ENCODE data around the gene TRIL. TPM values are rescaled to one million over a fixed set of nuclear protein-coding genes. Genes with fewer than 3 reads are reported as not detected.
A peak's percentile ranks its signal among the peaks of the same experiment; 100 is the strongest.

Gene TRIL
- total RNA-seq, 1 donor from 2014 or later, result 6.5 TPM

DNA sequence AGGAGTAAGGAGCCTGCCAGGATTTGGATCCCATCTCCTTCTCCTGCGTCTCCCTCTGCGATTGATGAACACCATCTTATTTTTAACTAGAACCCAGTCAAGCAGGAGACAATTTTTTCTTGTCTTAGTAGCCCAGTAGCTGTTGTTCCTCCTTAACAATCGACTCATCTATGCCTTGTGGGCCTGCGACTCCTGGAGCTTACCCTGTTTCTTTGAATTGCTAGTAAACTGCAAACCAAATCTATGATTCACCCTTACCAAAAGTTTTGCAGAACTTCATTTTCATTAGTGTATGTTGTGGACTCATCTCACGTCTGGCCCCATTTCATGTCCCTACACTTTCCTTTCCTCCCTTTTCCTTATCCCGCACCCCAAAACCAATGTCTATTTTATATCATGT, 37.7 kb downstream of the TRIL start:
- Histone ChIP-seq H3K4me3 (no peak overlapping the region), H3K4me1 (peaks cover 7% of the 10 kb centered on the region), H3K9me3 (no peaks in the 10 kb centered on the region), H3K27me3 (no peaks in the 10 kb centered on the region), H3K27ac (no peak overlapping the region), H3K36me3 (no peaks in the 10 kb centered on the region)
- no peak for ATAC-seq
- TF ChIP-seq, protein P1, sequence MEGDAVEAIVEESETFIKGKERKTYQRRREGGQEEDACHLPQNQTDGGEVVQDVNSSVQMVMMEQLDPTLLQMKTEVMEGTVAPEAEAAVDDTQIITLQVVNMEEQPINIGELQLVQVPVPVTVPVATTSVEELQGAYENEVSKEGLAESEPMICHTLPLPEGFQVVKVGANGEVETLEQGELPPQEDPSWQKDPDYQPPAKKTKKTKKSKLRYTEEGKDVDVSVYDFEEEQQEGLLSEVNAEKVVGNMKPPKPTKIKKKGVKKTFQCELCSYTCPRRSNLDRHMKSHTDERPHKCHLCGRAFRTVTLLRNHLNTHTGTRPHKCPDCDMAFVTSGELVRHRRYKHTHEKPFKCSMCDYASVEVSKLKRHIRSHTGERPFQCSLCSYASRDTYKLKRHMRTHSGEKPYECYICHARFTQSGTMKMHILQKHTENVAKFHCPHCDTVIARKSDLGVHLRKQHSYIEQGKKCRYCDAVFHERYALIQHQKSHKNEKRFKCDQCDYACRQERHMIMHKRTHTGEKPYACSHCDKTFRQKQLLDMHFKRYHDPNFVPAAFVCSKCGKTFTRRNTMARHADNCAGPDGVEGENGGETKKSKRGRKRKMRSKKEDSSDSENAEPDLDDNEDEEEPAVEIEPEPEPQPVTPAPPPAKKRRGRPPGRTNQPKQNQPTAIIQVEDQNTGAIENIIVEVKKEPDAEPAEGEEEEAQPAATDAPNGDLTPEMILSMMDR (IDR thresholded peaks at IDR 0.05), result no peak
- no peak for DNase-seq
- intact Hi-C loops (cut with DNase I), result loop anchor here (5.0 kb wide), 2 partner anchors 182 to 487 kb away; no protein-coding TSS in a partner anchor

DNA sequence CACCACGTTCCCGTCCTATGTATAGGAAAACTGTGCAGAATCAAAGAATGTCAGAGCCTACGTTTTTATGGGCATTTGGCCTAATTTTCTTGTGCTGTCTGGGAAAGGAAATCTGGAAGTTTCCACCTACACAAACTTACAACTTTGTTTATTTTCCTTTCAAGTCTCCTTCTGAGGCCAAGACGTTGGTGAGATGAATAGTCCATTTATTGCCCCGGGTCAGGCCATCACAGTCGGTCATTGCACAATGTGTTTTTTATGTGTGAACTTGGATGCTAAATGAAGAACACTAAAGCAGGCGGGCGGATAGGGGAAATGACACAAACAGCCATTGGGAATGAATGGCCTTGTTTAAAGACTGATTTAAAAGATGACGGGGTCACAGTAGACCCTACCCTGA, 38.6 kb downstream of the TRIL start:
- Histone ChIP-seq H3K27me3 (no peaks in the 10 kb centered on the region), H3K36me3 (no peaks in the 10 kb centered on the region), H3K9me3 (no peaks in the 10 kb centered on the region), H3K27ac (no peak overlapping the region), H3K4me1 (peaks cover 7% of the 10 kb centered on the region), H3K4me3 (no peak overlapping the region)
- intact Hi-C loops (cut with DNase I), result no loop called here
- no peak for DNase-seq
- no peak for ATAC-seq
- TF ChIP-seq, protein P1 (IDR thresholded peaks at IDR 0.05), result no peak

DNA sequence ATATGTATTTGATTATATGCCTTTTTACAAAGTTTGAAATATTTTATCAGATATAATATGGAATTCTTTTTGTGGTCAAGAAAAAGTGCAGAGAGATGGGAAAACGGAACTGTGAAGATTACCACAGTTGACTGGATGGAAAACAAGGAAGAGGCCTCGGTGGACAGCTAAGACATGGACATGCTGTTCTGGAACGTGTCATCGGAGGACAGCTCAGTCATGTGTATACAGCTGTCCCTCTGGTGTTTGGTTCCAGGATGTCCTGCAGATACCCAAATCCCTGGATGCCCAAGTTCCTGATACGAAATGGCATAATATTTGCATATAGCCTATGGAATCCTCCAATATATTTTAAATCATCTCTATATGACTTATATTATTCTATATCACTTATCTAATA, 49.4 kb downstream of the TRIL start:
- DNase-seq (no peak), ATAC-seq (no peak)
- Histone ChIP-seq H3K27me3 (no peaks in the 10 kb centered on the region), H3K4me3 (no peak overlapping the region), H3K27ac (no peak overlapping the region), H3K36me3 (no peaks in the 10 kb centered on the region), H3K4me1 (no peaks in the 10 kb centered on the region), H3K9me3 (no peaks in the 10 kb centered on the region)
- TF ChIP-seq, protein P1 (IDR thresholded peaks at IDR 0.05), result no peak
- intact Hi-C loops (cut with DNase I), result no loop called here

DNA sequence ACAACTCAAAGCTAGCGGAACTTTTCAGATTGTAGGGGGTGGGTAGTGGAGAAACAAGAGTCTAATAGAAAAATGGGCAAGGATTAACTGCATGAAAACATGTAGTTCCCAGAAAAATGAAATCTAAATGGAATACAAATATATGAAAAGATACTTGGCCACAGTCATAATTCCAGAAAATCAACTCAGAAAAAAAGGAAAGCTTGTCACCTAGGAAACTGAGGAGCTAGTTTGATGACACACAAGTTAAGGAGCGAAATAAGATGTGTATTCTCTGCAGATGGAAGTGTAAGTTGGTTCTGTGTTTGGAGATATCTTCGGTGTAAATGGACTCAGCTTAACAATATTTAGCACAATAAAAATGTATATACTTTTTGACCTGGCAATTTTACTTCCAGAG, 52.7 kb downstream of the TRIL start:
- ATAC-seq (no peak), DNase-seq (no peak)
- Histone ChIP-seq H3K36me3 (no peaks in the 10 kb centered on the region), H3K9me3 (no peaks in the 10 kb centered on the region), H3K27me3 (no peaks in the 10 kb centered on the region), H3K4me3 (no peak overlapping the region), H3K27ac (no peak overlapping the region), H3K4me1 (no peaks in the 10 kb centered on the region)
- intact Hi-C loops (cut with DNase I), result no loop called here
- TF ChIP-seq, protein P1 (IDR thresholded peaks at IDR 0.05), result no peak

DNA sequence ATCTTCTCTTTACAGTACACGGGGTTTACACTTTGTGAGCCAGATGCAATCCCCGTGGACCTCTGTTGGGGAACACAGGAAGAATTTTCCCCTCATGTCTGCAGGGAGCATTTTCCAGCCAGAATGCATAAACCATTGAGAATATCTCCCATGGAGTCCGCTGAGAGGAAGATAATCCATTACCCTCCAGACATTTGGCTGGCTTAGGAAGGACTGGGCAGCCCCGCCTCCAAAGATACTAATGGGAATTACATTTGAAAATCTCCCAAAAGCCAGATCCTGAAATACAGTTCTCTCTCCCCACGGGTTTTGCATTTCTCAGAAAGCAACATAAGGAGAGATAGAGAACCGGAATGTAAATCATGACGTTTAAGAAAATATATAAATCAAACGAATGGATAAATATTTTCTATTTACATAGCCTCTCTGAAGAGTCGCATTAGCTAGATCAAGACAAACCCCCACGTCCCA, 53.5 kb downstream of the TRIL start:
- Histone ChIP-seq H3K9me3 (no peaks in the 10 kb centered on the region), H3K4me3 (peak overlapping the region; percentile 34), H3K4me1 (no peaks in the 10 kb centered on the region), H3K27me3 (no peaks in the 10 kb centered on the region), H3K27ac (no peak overlapping the region), H3K36me3 (no peaks in the 10 kb centered on the region)
- no peak for DNase-seq
- TF ChIP-seq, protein P1 (IDR thresholded peaks at IDR 0.05), result no peak
- ATAC-seq, result no peak
- intact Hi-C loops (cut with DNase I), result no loop called here
